Esophagus (tissue), 2 donors: ENCODE data around the gene PSMB1. TPM values are rescaled to one million over a fixed set of nuclear protein-coding genes. Genes with fewer than 3 reads are reported as not detected.
"Not testable (repeated sequence)": the region's sequence is repeated elsewhere in the genome, so short reads cannot be mapped to it uniquely, and the experiment has no call there.

Experiments
- H3K27ac ChIP-seq, 2 donors: one replicate each; pipeline ENCODE4 v1.5.1; 2013; ENCODE audit warnings: low read depth in 2 of 2, mild to moderate bottlenecking in 2 of 2, inconsistent platforms in 1 of 2, low read length in 1 of 2, moderate library complexity in 1 of 2
- H3K27me3 ChIP-seq, 2 donors: one replicate each; pipeline ENCODE4 v1.6.1; 2013; ENCODE audit warnings: low read length in 2 of 2, control low read depth in 1 of 2, mild to moderate bottlenecking in 1 of 2; ENCODE audit not compliant: insufficient read depth in 2 of 2, control insufficient read depth in 1 of 2
- H3K36me3 ChIP-seq, 2 donors: one replicate each; pipeline ENCODE4 v1.6.1; 2013; ENCODE audit warnings: low read length in 1 of 2; ENCODE audit not compliant: control insufficient read depth in 2 of 2, insufficient read depth in 2 of 2
- H3K4me1 ChIP-seq, 2 donors: one replicate each; pipeline ENCODE4 v1.6.1; 2013; ENCODE audit warnings: low read length in 1 of 2; ENCODE audit not compliant: control insufficient read depth in 2 of 2, insufficient read depth in 2 of 2
- H3K4me3 ChIP-seq, 2 donors: one replicate each; pipeline ENCODE4 v1.5.1; 2013; ENCODE audit warnings: low read length in 2 of 2, mild to moderate bottlenecking in 2 of 2, low read depth in 1 of 2, moderate library complexity in 1 of 2
- H3K9me3 ChIP-seq, 2 donors: one replicate each; pipeline ENCODE4 v1.6.1; 2013; ENCODE audit warnings: mild to moderate bottlenecking in 2 of 2, low read depth in 1 of 2, low read length in 1 of 2, moderate library complexity in 1 of 2; ENCODE audit not compliant: control insufficient read depth in 2 of 2, insufficient read depth in 1 of 2
- WGBS, 2 donors: extraction: QIAGEN DNeasy Blood & Tissue Kit; methylation state at CpG; one replicate each; pipeline ENCODE4 v1.1.7; 2013; 5-methylcytosine and 5-hydroxymethylcytosine counted together
- polyA plus RNA-seq, 2 donors: library from polyadenylated mRNA; stranded (reverse); fragments of 200-250 nt; gene quantifications; one replicate each; pipeline ENCODE4 v1.2.3, GENCODE V29; 2013
- donor health status: healthy with polysubstance abuse.
- donor health status: Bipolar disorder and iron deficiency.

The PSMB1 gene
- polyA plus RNA-seq, 2 donors = 138 to 228 TPM

DNA sequence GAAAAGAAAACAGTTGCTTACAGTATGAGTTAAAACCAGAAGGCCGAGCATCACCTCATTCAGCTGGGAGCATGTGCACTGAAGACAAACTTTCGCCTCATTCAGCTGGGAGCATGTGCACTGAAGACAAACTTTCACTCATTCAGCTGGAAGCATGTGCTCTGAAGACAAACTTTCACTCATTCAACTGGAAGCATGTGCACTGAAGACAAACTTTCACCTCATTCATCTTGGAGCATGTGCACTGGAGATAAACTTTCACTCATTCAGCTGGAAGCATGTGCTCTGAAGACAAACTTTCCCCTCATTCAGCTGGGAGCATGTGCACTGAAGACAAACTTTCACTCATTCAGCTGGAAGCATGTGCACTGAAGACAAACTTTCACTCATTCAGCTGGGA, 45.4 kb downstream of the PSMB1 start:
- not testable (repeated sequence) for H3K4me3 ChIP-seq, H3K4me1 ChIP-seq, H3K9me3 ChIP-seq, H3K36me3 ChIP-seq, H3K27me3 ChIP-seq, H3K27ac ChIP-seq
- 83 to 90% methylated on average over 2 of the region's 2 CpGs for WGBS, 2 donors

GRCh38 chr6:170506446-170506845, 46.7 kb downstream of the PSMB1 start:
- no peak overlapping the region for H3K27ac ChIP-seq
- H3K4me3 ChIP-seq = no peak overlapping the region
- no peaks in the 10 kb centered on the region for H3K4me1 ChIP-seq
- H3K36me3 ChIP-seq = no peaks in the 10 kb centered on the region
- 59 to 63% methylated on average over 4 of the region's 4 CpGs for WGBS, 2 donors
- peaks cover 3 to 21% of the 10 kb centered on the region in 2 donors for H3K9me3 ChIP-seq
- peaks cover 0 to under 1% of the 10 kb centered on the region in 2 donors for H3K27me3 ChIP-seq

- 29 to 33% methylated on average over 9 of the region's 9 CpGs for WGBS, 2 donors
- H3K36me3 ChIP-seq = no peaks in the 10 kb centered on the region
- H3K4me1 ChIP-seq = no peaks in the 10 kb centered on the region
- H3K27ac ChIP-seq = no peak overlapping the region
- peaks cover 0 to 5% of the 10 kb centered on the region in 2 donors for H3K27me3 ChIP-seq
- no peak overlapping the region for H3K4me3 ChIP-seq
- H3K9me3 ChIP-seq = peaks cover 3 to 26% of the 10 kb centered on the region in 2 donors
Measured at GRCh38 chr6:170505306-170505705, 47.8 kb downstream of the PSMB1 start.

GRCh38 chr6:170504479-170504878, 48.6 kb downstream of the PSMB1 start:
- no peaks in the 10 kb centered on the region for H3K36me3 ChIP-seq
- no peak overlapping the region for H3K27ac ChIP-seq
- no peaks in the 10 kb centered on the region for H3K4me1 ChIP-seq
- H3K27me3 ChIP-seq = peaks cover 0 to 5% of the 10 kb centered on the region in 2 donors
- H3K9me3 ChIP-seq = peaks cover 3 to 26% of the 10 kb centered on the region in 2 donors
- WGBS, 2 donors = 61 to 73% methylated on average over 4 of the region's 4 CpGs
- no peak overlapping the region for H3K4me3 ChIP-seq

DNA sequence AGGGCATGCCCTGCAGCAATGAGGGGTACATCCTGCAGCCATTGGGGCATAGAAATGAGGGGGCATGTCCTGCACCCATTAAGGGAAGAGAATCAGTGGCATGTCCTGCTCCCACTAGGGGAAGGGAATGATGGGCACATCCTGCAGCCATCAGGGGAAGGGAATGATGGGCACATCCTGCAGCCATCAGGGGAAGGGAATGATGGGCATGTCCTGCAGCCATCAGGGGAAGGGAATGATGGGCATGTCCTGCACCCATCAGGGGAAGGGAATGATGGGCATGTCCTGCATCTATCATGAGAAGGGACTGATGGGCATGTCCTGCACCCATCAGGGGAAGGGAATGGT, 49.7 kb downstream of the PSMB1 start:
- H3K27ac ChIP-seq = no peak overlapping the region
- peaks cover 0 to 5% of the 10 kb centered on the region in 2 donors for H3K27me3 ChIP-seq
- H3K36me3 ChIP-seq = no peaks in the 10 kb centered on the region
- H3K4me3 ChIP-seq = no peak overlapping the region
- no peaks in the 10 kb centered on the region for H3K4me1 ChIP-seq
- peaks cover 3 to 26% of the 10 kb centered on the region in 2 donors for H3K9me3 ChIP-seq

- peaks cover 3 to 26% of the 10 kb centered on the region in 2 donors for H3K9me3 ChIP-seq
- not testable (repeated sequence) for H3K4me1 ChIP-seq, H3K4me3 ChIP-seq, H3K27me3 ChIP-seq, H3K36me3 ChIP-seq, H3K27ac ChIP-seq
- 83 to 88% methylated on average over 2 of the region's 2 CpGs for WGBS, 2 donors
Measured at GRCh38 chr6:170502733-170503413, 50.2 kb downstream of the PSMB1 start.

- H3K9me3 ChIP-seq = peaks cover 3 to 26% of the 10 kb centered on the region in 2 donors
- not testable (repeated sequence) for H3K36me3 ChIP-seq, H3K4me1 ChIP-seq, H3K27me3 ChIP-seq, H3K27ac ChIP-seq, H3K4me3 ChIP-seq
- 48 to 84% methylated on average over 2 of the region's 2 CpGs for WGBS, 2 donors
Measured at GRCh38 chr6:170502268-170502667, 50.8 kb downstream of the PSMB1 start.

- Histone ChIP-seq H3K36me3 (no peaks in the 10 kb centered on the region), H3K27ac (no peak overlapping the region), H3K9me3 (peaks cover 3 to 26% of the 10 kb centered on the region in 2 donors), H3K4me3 (no peak overlapping the region), H3K4me1 (no peaks in the 10 kb centered on the region), H3K27me3 (peaks cover 0 to 5% of the 10 kb centered on the region in 2 donors)
- WGBS, 2 donors = 65 to 67% methylated on average over 3 of the region's 3 CpGs
Measured at GRCh38 chr6:170500955-170501590, 52.0 kb downstream of the PSMB1 start.

DNA sequence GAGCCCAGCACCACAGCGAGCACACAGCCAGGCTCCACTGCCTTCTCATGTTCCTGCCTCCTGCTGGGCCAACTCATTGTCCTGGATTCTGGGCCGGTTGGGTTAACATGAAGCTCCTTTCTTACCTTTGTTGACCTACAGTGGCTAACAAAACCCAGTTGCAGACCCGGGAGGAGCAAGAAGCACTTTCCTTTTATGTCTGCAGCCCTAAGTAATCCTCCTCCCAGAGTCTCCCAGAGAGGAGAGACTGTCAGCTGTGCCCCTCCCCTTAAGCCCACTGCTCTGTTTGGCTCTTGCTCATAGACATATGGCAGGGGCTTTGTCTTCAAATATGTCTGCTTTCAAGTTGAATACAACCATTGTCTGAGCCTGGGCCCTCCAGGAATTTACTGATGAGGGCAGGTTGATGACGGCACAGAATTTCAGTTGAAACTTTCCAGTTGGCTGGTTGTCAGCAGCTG, 55.2 kb downstream of the PSMB1 start:
- Histone ChIP-seq H3K9me3 (peaks cover 3 to 19% of the 10 kb centered on the region in 2 donors), H3K4me3 (no peak overlapping the region), H3K4me1 (no peaks in the 10 kb centered on the region), H3K36me3 (no peaks in the 10 kb centered on the region), H3K27ac (no peak overlapping the region), H3K27me3 (peaks cover 0 to 5% of the 10 kb centered on the region in 2 donors)
- 23 to 30% methylated on average over 4 of the region's 4 CpGs for WGBS, 2 donors

GRCh38 chr6:170493354-170493753, 59.8 kb downstream of the PSMB1 start:
- H3K36me3 ChIP-seq = no peaks in the 10 kb centered on the region
- WGBS, 2 donors = 88 to 96% methylated on average over 2 of the region's 2 CpGs
- no peaks in the 10 kb centered on the region for H3K4me1 ChIP-seq
- H3K27ac ChIP-seq = no peak overlapping the region
- H3K4me3 ChIP-seq = no peak overlapping the region
- no peaks in the 10 kb centered on the region for H3K9me3 ChIP-seq
- no peaks in the 10 kb centered on the region for H3K27me3 ChIP-seq
